GM18870 (cell line): ENCODE results near the gene NR4A2.
"Not testable (repeated sequence)": the region's sequence is repeated elsewhere in the genome, so short reads cannot be mapped to it uniquely, and the experiment has no call there.

Experiments
- ATAC-seq: cut with Tn5 transposase; IDR thresholded peaks from one replicate; pipeline ENCODE4 v1.9.1; 2021; ENCODE audit warnings: moderate library complexity; ENCODE audit not compliant: unreplicated experiment

NR4A2 gene

DNA sequence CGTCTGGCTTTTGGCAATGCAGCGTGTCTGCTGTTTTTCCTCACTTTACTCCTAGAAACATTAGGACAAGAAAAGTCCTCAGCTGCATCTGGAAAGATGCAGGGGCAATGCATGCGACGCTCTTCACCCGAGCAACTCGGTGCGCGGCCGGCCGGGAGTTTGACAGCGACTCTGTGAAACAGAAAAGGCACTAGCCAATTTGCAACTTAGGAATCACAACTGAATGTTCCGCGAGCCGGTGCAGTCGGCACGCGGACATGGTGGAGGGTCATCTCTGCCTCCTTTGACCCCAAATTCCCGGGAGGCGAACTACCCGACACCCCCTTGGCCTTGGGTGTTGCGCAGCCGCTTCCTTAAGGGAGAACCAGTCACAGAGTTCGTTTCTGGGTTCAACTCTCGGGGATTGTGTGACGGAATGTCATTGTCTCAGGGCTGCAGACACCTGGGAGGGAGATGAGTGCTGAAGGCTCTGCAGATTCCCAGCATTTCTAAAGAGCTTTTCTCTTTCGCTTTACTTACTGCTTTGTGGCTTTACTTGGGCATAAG lies 9.8 kb downstream of the NR4A2 start:
- peak; percentile 19 for ATAC-seq

DNA sequence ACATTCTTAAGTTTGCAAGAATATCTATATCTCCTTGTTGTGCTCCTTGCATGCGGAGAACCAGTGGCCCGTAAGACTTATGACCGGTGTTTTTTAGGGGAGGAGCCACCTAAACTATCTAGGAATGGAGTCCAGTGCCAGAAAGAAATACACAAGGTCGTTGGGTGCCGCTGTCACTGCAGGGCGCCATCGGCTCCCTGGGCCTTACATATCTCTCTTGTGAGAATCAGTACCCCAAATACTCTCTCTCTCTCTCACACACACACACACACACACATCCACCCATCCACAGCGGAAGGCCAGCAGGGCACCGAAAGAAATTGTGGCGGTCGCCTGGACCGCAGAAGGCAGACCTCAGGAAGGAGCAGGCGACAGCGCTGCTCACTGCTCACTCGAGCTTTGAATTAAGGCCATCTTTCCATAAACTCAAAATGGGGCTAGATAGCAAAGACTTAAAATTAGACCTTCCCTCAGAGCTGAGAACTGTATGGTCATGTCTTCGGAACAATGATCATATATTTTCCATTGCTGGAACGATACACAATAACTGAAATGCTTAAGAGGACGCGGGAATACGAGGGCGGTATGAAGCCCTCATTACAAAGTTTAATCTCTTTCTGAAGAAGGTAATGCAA lies 10.4 kb downstream of the NR4A2 start:
- peak; percentile 67 for ATAC-seq

DNA sequence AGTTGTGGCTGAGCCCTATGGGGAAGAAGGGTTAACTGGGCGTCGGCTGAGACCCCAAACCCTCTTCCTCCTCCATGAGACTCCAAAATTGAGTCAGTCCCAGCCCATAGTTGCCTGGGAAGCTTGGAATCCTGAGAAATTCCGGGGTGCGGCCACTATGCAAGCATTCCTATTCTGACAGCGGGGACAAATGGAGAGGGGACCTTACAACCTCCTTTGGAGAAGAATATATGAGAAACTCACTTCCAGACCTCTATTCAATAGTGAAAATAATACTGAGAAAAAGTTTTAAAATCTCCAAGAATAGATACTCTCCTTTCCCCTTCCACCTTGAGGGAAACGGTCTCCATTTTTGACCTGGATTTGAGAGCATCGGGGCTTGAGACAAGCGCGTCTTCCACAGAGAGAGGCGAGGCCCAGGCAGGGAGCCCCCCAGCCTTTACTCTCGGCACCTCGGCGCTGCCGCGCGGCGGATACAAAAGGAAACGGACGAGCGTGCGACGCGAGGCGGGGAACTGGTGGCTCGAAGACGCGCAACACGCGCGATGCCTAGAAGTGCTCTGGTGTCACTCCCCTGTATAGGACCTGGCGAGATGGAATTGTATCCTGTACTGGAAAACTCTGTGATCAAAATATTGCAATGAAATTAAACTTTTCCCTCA lies 11.1 kb downstream of the NR4A2 start:
- no peak for ATAC-seq

DNA sequence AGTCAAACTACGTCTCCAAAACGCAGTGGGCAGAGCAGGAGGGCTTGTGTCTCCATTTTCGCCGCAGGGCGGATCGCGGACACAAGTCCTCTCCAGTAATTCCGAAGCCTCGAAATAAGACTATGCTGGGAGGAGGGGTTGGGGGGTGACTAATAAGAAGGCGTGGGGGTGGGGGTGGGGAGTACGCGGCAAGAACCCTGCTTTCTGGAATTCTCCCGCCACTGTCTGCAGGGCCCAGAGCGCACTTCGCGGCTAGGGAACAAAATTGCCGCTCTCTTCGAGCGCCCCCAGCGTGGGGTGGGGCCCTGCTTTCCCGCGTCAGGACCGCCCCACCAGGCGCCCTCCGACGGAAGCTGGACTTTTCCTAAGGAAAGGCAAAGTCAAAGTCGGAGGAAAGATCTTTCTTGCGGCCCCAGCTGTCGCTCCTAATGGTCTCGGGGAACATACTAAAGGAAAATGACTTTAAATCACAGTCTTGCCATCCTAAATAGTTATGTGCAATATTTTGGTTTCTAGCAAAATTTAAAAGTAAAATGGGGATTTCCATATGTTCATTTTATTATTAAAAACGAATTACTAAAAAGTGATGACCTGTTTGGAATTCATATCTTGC lies 11.9 kb downstream of the NR4A2 start:
- no peak for ATAC-seq

DNA sequence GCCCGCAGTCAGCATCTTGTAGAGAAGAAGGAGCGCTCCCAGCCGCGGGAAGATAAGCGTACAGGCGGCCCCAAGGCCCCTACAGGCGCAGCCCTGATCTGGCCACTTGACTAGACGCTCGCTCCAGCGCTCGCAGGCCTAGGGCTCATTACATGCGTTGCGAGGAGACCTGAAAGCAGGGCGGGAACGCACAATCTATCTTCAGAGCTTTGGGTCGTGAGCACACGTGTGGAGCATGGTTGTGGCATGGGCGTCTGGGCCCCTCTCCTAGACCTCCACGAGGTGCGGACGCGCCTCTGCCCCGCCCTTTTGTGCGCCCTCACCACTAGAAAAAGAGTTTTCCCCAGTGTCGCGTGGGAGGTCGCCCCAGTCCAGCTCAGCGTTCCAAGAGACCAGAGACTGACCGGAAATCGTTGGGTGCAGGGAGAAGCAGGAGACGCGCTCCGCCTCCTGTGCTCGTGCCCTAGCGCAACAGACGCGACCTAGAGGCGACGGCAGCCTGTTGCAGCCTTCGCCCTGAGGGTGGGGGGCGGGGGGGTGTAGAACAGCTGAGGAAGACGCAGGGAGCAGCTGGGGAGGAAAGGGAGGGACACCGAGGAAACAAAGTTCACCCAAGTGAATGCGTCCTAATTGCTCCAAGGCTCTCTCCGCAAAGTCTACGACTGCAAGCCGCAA lies 12.6 kb downstream of the NR4A2 start:
- no peak for ATAC-seq

DNA sequence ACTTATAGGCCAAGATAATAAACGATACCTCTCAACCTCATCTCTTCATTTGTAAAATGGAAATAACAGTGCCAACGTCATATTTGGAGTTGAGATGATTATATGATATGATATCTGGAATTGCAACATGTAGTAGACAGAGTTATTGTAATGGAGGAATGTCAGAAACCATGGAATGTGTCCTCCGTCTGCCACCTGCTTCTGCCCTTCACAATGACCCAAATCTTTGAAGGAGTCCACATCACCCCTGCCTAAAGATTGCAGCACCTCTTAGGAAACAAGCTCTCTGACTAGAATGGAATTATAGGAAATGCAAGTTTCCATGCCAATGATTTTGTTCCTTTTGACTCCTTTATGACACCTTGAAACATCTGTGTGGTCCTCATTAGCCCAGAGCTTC lies 14.9 kb downstream of the NR4A2 start:
- no peak for ATAC-seq

DNA sequence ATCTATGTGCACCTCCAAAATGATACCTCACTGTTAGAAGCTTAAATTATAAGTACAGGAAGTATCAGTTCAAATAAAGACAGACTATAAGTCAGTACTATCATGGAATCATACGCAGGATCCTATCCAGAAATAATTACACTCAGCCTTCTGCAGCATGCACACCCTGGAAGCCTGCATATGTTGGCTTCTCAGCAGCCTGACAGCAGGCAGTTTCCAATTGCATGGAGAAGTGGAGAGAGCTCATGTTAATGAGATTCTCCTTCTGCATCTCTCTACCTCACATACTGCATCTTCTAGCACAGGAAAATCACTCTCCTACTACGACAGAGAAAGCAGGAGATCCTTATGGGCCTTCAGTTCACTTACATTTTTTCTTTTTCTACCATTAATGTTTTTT lies 20.5 kb downstream of the NR4A2 start:
- no peak for ATAC-seq

DNA sequence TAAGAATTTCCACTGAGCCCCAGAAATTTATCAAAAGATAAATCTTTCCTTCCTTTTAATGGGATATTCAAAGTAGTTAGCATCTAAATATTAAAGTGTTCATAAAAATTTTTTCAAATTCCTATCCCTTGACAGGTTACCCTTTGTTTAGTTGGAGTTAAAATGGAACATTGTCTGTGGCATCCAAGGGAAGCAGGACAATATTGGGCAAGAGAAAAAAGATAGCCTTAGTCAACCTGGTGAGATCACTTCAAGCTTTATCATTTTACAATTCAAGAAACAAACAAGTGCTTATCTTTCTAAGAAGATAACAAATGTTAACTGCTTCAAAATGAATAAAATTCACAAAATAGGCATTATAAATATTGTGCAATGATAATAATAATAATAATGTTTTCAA lies 21.7 kb downstream of the NR4A2 start:
- no peak for ATAC-seq

DNA sequence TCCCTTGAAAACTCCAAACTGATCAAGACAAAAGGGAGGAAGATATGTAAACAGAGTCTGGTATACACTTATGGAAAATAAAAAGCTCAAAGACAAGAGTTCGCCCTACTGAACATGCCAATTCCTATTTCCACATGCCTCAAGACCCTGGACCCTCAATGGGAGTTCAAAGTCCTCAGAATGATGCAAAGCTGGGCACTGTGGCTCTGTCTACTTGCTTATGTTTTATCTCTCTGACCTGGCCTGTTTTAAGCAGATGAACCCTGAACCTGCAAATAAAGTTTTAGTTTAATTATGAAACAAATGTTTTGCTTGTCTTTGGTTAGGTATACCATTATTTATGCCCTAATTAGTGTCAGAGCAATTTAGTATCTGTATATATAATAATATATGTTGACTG lies 22.6 kb downstream of the NR4A2 start:
- ATAC-seq: no peak

DNA sequence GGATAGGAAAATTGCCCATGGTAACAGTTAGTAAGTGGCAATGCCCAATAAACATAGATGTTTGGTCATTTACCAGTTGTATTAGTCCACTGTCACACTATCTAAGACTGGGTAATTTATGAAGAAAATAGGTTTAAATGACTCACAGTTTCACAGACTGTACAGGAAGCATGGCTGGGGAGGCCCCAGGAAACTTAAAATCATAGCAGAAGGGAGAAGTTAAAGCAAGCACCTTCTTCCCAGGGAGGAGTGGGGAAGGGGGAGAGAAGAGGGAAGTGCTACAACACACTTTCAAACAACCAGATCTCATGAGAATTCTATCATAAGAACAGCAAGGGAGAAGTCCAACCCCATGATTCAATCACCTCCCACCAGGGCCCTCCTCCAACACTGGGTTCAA lies 23.4 kb downstream of the NR4A2 start:
- ATAC-seq: peak; percentile 82

DNA sequence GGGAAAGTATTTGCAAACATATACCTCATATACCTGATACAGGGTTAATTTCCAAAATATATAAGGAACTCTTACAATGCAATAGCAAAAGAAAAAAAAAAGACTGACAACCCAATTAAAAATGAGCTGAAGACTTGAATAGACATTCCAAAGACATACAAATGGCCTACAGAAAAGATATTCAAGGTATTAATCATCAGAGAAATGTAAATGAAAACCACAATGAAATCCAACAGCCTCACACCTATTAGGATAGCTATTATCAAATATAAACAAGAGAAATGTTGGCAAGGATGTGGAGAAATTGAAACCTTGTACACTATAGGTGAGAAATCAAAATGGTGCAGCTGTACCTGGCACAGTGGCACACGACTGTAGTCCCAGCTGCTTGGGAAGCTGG lies 25.7 kb downstream of the NR4A2 start:
- no peak for ATAC-seq

DNA sequence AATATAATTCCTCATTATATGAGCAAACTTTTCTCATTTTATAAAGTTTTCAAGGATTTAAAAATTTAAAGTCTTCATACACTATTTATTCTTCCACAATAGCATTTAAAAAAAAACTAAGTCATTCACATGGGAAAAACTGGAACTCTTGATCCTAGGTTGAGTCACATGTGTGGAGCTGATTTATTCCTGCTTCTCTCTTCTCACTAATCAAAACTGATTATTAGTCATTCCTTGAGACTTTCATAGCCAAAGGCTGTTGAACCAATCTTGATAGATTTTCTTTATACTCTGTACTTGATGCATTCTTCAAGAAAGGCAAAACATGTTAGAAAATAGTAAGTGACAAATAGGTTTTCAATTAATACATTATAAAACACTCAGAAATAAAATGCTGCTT lies 27.4 kb downstream of the NR4A2 start:
- ATAC-seq: no peak

DNA sequence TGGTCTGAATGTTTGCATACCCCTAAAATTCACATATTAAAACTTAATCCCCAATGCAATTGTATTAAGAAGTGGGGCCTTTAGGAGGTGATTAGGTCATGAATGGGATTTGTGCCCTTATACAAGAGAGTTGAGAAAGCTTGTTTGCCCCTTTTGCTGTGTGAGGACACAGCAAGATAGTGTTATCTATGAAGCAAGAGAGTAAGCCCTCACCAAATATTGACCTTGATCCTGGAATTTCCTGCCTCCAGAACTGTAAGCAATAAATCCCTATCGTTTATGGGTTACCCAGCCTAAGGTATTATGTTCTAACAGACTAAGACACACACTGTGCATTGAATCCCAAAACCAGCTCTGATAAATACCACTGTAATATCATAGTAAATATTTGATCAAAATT lies 32.2 kb downstream of the NR4A2 start:
- no peak for ATAC-seq

DNA sequence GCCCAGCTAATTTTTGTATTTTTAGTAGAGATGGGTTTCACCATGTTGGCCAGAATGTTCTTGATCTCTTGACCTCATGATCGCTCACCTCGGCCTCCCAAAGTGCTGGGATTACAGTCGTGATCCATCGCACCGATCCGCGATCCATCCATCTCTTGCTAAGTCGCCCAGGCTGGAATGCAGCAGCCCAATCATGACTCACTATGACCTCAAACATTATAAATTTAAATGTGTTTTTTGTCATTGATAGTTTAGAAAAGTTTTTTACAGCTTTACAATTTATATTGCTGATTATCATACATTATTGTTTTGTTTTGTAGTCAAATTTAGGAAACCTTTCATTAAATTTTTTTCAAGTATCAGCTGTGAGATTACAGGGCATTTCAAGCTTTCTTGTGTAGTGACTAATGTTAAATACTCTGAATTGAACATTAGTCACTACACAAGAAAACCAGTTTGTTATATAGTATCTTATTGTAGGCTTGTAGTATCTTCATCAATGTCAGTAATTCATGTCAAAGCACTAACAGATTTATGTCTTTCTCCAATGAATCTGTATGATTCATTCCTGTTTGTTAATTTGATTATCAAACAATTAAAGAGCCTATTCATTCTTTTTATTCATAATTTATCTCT lies 37.5 kb downstream of the NR4A2 start:
- ATAC-seq: no peak

DNA sequence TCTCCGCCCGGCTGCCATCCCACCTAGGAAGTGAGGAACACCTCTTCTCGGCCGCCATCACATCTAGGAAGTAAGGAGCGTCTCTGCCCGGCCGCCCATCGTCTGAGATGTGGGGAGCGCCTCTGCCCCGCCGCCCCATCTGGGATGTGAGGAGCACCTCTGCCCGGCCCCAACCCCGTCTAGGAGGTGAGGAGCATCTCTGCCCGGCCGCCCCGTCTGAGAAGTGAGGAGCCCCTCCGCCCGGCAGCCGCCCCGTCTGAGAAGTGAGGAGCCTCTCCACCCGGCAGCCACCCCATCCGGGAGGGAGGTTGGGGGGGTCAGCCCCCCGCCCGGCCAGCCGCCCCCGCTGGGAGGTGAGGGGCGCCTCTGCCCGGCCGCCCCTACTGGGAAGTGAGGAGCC lies 39.1 kb downstream of the NR4A2 start:
- not testable (repeated sequence) for ATAC-seq

DNA sequence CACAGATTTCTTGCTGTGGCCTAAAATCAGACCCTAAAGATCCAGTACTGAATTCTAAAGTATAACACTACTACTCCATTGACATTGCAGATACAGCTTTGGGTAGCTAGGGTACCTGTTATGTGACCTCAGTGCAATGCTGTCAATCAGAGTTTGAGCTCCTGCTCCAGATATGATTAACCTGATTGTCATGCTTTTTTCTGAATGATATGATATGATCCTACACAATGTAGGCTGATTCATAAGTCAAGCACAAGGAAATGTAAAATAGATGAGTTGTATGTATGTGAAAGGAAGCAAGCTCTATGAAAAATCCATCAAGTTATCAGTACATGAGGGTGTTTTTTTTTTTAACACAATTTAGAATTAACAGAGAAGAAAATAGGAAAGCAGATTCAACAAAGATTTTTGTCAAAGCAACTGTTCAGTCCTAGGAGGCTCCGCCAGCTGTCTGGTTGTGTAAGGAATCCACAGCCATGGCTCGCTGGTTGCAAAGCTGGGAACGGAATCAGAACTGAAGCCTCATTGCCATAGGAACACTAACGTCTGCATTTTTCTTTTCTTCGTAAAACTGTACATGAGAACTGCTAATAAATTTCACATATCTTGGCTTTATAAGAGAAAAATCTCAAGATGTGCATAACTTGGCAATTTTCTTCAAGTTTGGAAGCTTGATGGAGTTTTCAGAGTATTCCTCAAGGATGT lies 52.9 kb downstream of the NR4A2 start:
- no peak for ATAC-seq
